Skin epidermis (tissue), 12 donors: ENCODE results near the gene SRPX.

Experiments
- H3K27ac ChIP-seq, 21 experiments: fragments of 200-600 bp; sonication (generic) in 11 of 21; one replicate each; pipeline ENCODE4 v1.5.0; 2020; ENCODE audit warnings: mild to moderate bottlenecking in 3 of 21, inconsistent platforms in 2 of 21, moderate library complexity in 2 of 21
- H3K4me3 ChIP-seq, 7 experiments: fragments of 200-600 bp; sonication (generic) in 2 of 7; one replicate each; pipeline ENCODE4 v1.5.0; 2020; ENCODE audit warnings: inconsistent platforms in 2 of 7, mild to moderate bottlenecking in 2 of 7, moderate library complexity in 1 of 7

Gene SRPX

GRCh38 chrX:38150993-38151392 lies 69.7 kb downstream of the SRPX start:
- Histone ChIP-seq H3K27ac (no peak overlapping the region), H3K4me3 (no peak overlapping the region)

- no peak overlapping the region for H3K4me3 ChIP-seq
These were observed 71.7 kb downstream of the SRPX start for GRCh38 chrX:38149016-38149415.

GRCh38 chrX:38142610-38143009 lies 78.1 kb downstream of the SRPX start:
- Histone ChIP-seq H3K4me3 (no peak overlapping the region), H3K27ac (no peak overlapping the region)

More at GRCh38 chrX:38149016-38149415, 71.7 kb downstream of the SRPX start:
- H3K27ac ChIP-seq: no peak overlapping the region

- Histone ChIP-seq H3K4me3 (no peak overlapping the region), H3K27ac (no peak overlapping the region)
These were observed 81.8 kb downstream of the SRPX start for GRCh38 chrX:38138900-38139299.

GRCh38 chrX:38138157-38138891 lies 82.3 kb downstream of the SRPX start:
- Histone ChIP-seq H3K27ac (no peak overlapping the region), H3K4me3 (no peak overlapping the region)

GRCh38 chrX:38129366-38129765 lies 91.3 kb downstream of the SRPX start:
- Histone ChIP-seq H3K27ac (no peak overlapping the region), H3K4me3 (no peak overlapping the region)

GRCh38 chrX:38127961-38128360 lies 92.7 kb downstream of the SRPX start:
- Histone ChIP-seq H3K27ac (no peak overlapping the region), H3K4me3 (no peak overlapping the region)

- Histone ChIP-seq H3K4me3 (no peak overlapping the region), H3K27ac (no peak overlapping the region)
These were observed 94.5 kb downstream of the SRPX start for GRCh38 chrX:38126179-38126578.

GRCh38 chrX:38124000-38124399 lies 96.7 kb downstream of the SRPX start:
- no peak overlapping the region for H3K4me3 ChIP-seq
- no peak overlapping the region for H3K27ac ChIP-seq

GRCh38 chrX:38117485-38117884 lies 103.2 kb downstream of the SRPX start:
- no peak overlapping the region for H3K27ac ChIP-seq
- H3K4me3 ChIP-seq: no peak overlapping the region

GRCh38 chrX:38116706-38117105 lies 104.0 kb downstream of the SRPX start:
- Histone ChIP-seq H3K4me3 (no peak overlapping the region), H3K27ac (no peak overlapping the region)

GRCh38 chrX:38112566-38112965 lies 108.1 kb downstream of the SRPX start:
- no peak overlapping the region for H3K4me3 ChIP-seq

GRCh38 chrX:38111196-38111595 lies 109.5 kb downstream of the SRPX start:
- no peak overlapping the region for H3K4me3 ChIP-seq
- H3K27ac ChIP-seq: no peak overlapping the region

More at GRCh38 chrX:38112566-38112965, 108.1 kb downstream of the SRPX start:
- H3K27ac ChIP-seq: no peak overlapping the region

GRCh38 chrX:38110231-38110630 lies 110.4 kb downstream of the SRPX start:
- Histone ChIP-seq H3K4me3 (no peak overlapping the region), H3K27ac (no peak overlapping the region)

GRCh38 chrX:38109042-38109898 lies 111.4 kb downstream of the SRPX start:
- H3K4me3 ChIP-seq: no peak overlapping the region

GRCh38 chrX:38108364-38108763 lies 112.3 kb downstream of the SRPX start:
- no peak overlapping the region for H3K4me3 ChIP-seq
- H3K27ac ChIP-seq: no peak overlapping the region

More at GRCh38 chrX:38109042-38109898, 111.4 kb downstream of the SRPX start:
- H3K27ac ChIP-seq: no peak overlapping the region

GRCh38 chrX:38106991-38107655 lies 113.5 kb downstream of the SRPX start:
- H3K27ac ChIP-seq: no peak overlapping the region
- no peak overlapping the region for H3K4me3 ChIP-seq

- H3K27ac ChIP-seq: no peak overlapping the region
These were observed 115.4 kb downstream of the SRPX start for GRCh38 chrX:38105216-38105725.

GRCh38 chrX:38103857-38104812 lies 116.5 kb downstream of the SRPX start:
- Histone ChIP-seq H3K4me3 (no peak overlapping the region), H3K27ac (no peak overlapping the region)

More at GRCh38 chrX:38105216-38105725, 115.4 kb downstream of the SRPX start:
- H3K4me3 ChIP-seq: no peak overlapping the region
